ENCODE results near the gene ADPRS. TPM values are rescaled to one million over a fixed set of nuclear protein-coding genes. Genes with fewer than 3 reads are reported as not detected.

ADPRS gene
- total and polyA plus RNA-seq, 8 donors = 1.8 to 27.5 (median 14.6) TPM

GRCh38 chr1:36097693-36098585 is 9.2 kb downstream of the ADPRS start:
- intact Hi-C loops (cut with DNase I; ENCODE audit: low total_unique reads) = loop anchor here (5.0 kb wide), 1 partner anchor 39 kb away; no protein-coding TSS in a partner anchor
- peak overlapping the region in 1 of 5 donors; percentile 35 for H3K27ac ChIP-seq
- 81 to 91% (median 87%) methylated on average over 26 to 33 of the region's 33 CpGs for WGBS, 5 donors
- H3K4me1 ChIP-seq = peaks cover 10 to 48% (median 20%) of the 10 kb centered on the region in 4 donors
- H3K9me3 ChIP-seq = no peaks in the 10 kb centered on the region
- peaks cover 15 to 43% (median 37%) of the 10 kb centered on the region in 4 donors for H3K36me3 ChIP-seq
- no peak for DNase-seq
- TF ChIP-seq CTCF (IDR thresholded peaks at IDR 0.05) (no peak), POLR2A (IDR thresholded peaks at IDR 0.05) (no peak), POLR2AphosphoS5 (IDR thresholded peaks at IDR 0.05) (no peak), EP300 (IDR thresholded peaks at IDR 0.05) (no peak)
- no peak overlapping the region for H3K4me3 ChIP-seq
- no peaks in the 10 kb centered on the region for H3K27me3 ChIP-seq

- Histone ChIP-seq H3K27ac (peak overlapping the region in 2 of 5 donors; percentile 35 to 49), H3K36me3 (peaks cover 6 to 34% (median 28%) of the 10 kb centered on the region in 4 donors), H3K9me3 (no peaks in the 10 kb centered on the region), H3K27me3 (no peaks in the 10 kb centered on the region), H3K4me3 (no peak overlapping the region), H3K4me1 (peaks cover 10 to 40% (median 16%) of the 10 kb centered on the region in 4 donors)
- 79 to 89% (median 85%) methylated on average over 7 to 13 of the region's 13 CpGs for WGBS, 5 donors
- intact Hi-C loops (cut with DNase I; ENCODE audit: low total_unique reads) = loop anchor here (5.0 kb wide), 1 partner anchor 38 kb away; no protein-coding TSS in a partner anchor
- TF ChIP-seq CTCF (IDR thresholded peaks at IDR 0.05) (no peak), POLR2AphosphoS5 (IDR thresholded peaks at IDR 0.05) (no peak), EP300 (IDR thresholded peaks at IDR 0.05) (no peak), POLR2A (IDR thresholded peaks at IDR 0.05) (no peak)
- DNase-seq = no peak
These were observed 10.1 kb downstream of the ADPRS start for GRCh38 chr1:36098650-36099365.

GRCh38 chr1:36099681-36100341 is 11.1 kb downstream of the ADPRS start:
- peaks cover 0 to 24% (median 18%) of the 10 kb centered on the region in 4 donors for H3K36me3 ChIP-seq
- H3K9me3 ChIP-seq = no peaks in the 10 kb centered on the region
- intact Hi-C loops (cut with DNase I; ENCODE audit: low total_unique reads) = loop anchor here (5.0 to 10.0 kb wide), 2 partner anchors 37 to 315 kb away; no protein-coding TSS in a partner anchor
- no peaks in the 10 kb centered on the region for H3K27me3 ChIP-seq
- DNase-seq = peak; percentile 83 to 90
- 8 to 25% (median 22%) methylated on average over 17 to 18 of the region's 18 CpGs for WGBS, 5 donors
- H3K4me1 ChIP-seq = peaks cover 10 to 33% (median 16%) of the 10 kb centered on the region in 4 donors
- TF ChIP-seq POLR2AphosphoS5 (IDR thresholded peaks at IDR 0.05) = peak in 2 of 3 donors; percentile 16 to 46
- TF ChIP-seq CTCF (IDR thresholded peaks at IDR 0.05) = peak in 5 of 7 experiments; percentile 58 to 90 (median 80)
- no peak for TF ChIP-seq POLR2A (IDR thresholded peaks at IDR 0.05)
- no peak for TF ChIP-seq EP300 (IDR thresholded peaks at IDR 0.05)
- H3K27ac ChIP-seq = peak overlapping the region in 3 of 5 donors; percentile 17 to 49 (median 35)
- peak overlapping the region in 1 of 4 donors; percentile 4 for H3K4me3 ChIP-seq
